ENCODE results near the gene CLDN25. TPM values are rescaled to one million over a fixed set of nuclear protein-coding genes. Genes with fewer than 3 reads are reported as not detected.

CLDN25 gene
- total and polyA plus RNA-seq, 2 donors (not counting 3 experiments of a cell fraction or from before 2014, with no cell fraction given), result not detected

DNA sequence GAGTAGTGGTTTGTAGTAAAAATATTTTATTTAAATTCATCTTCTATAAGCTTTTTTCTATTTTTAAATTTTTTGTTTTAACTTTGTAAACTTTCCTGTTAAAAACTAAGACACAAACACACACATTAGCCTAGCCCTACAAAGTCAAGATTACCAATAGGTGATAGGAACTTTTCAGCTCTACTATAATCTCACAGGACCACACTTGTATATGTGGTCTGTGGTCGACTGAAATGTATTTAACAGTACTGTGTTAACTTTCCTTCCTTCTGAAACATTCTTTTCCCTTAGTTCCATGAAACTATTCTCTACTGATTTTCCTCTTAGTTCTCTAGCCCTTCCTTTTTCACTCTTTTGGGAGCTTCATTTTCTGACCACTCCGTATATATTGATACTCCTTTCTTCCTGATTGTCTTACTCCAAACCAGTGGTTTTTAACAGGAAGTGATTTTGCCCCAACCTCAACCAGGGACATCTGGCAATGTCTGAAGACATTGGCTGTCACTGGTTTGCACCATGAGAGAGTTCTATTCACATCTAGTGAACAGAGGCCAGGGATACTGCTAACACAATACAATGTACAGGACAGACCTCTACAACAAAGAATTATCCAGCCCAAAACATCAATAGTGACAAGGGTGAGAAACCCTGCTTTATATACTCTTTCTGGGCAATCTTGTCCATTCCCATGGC is 14.9 kb upstream of the CLDN25 start:
- H3K9me3 ChIP-seq (replicated peaks; ENCODE audit: control insufficient read depth, insufficient read depth, low read length), result no peaks in the 10 kb centered on the region
- POLR2A ChIA-PET, result no interaction called here

More for the DNA sequence above, 14.9 kb upstream of the CLDN25 start:
- TF ChIP-seq GATA2 (IDR thresholded peaks at IDR 0.05; ENCODE audit: insufficient read depth, insufficient read length, low read depth, low read length), result no peak
- TF ChIP-seq POLR2A (IDR thresholded peaks at IDR 0.05; ENCODE audit: low read depth, low read length), result no peak
- TF ChIP-seq MYC (IDR thresholded peaks at IDR 0.05; ENCODE audit: low read depth, low read length), result no peak
- no peak for TF ChIP-seq JUN (IDR thresholded peaks at IDR 0.05; ENCODE audit: borderline replicate concordance, insufficient read depth, insufficient read length, low read depth)
- no peak for TF ChIP-seq FOS (IDR thresholded peaks at IDR 0.05; ENCODE audit: borderline replicate concordance, insufficient read depth, low read length)
- TF ChIP-seq, protein P1, sequence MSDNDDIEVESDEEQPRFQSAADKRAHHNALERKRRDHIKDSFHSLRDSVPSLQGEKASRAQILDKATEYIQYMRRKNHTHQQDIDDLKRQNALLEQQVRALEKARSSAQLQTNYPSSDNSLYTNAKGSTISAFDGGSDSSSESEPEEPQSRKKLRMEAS (IDR thresholded peaks at IDR 0.05; ENCODE audit: insufficient read depth, insufficient read length), result no peak
- no peak for TF ChIP-seq CTCF (IDR thresholded peaks at IDR 0.05; ENCODE audit: extremely low read depth in 1 of 2, insufficient read depth in 1 of 2, low read depth in 1 of 2, low read length in 2 of 2)
- TF ChIP-seq EZH2 (IDR thresholded peaks at IDR 0.05; ENCODE audit: borderline replicate concordance, low read depth, low read length, severe bottlenecking), result no peak
- no peak for TF ChIP-seq POLR2AphosphoS5 (IDR thresholded peaks at IDR 0.05; ENCODE audit: insufficient read depth, low read depth, low read length)
- H3K4me3 ChIP-seq (replicated peaks in 1 of 3; ENCODE audit: insufficient read depth in 1 of 3, low read depth in 1 of 3, low read length in 3 of 3), result no peak overlapping the region
- peaks cover 0 to 6% of the 10 kb centered on the region in 2 experiments for H3K36me3 ChIP-seq (ENCODE audit: control insufficient read depth in 2 of 2, extremely low read depth in 1 of 2, insufficient read depth in 2 of 2, low read length in 2 of 2)
- no peak overlapping the region for H2AFZ ChIP-seq (ENCODE audit: low read depth, low read length)
- DNase-seq (ENCODE audit: low read depth, low spot score) (no peak), FAIRE-seq (no peak)
- dilution Hi-C loops (cut with MboI; ENCODE audit: extremely low pct_ligation_motif_present, low sequenced_read_pairs), result no loop called here
- H3K4me1 ChIP-seq (ENCODE audit: control insufficient read depth, extremely low read depth, insufficient read depth, low read length), result no peaks in the 10 kb centered on the region
- no peak overlapping the region for H3K27ac ChIP-seq (ENCODE audit: insufficient read depth, low read depth, low read length)
- H3K79me2 ChIP-seq (ENCODE audit: control insufficient read depth, insufficient read depth, low read length), result peaks cover 34% of the 10 kb centered on the region
- CTCF ChIA-PET, result interaction anchor here (1.7 to 1.8 kb wide), 2 partner anchors 9 to 17 kb away, joined by 4 read pairs; partner anchors contain the start of gene ZW10
- H4K20me1 ChIP-seq (replicated peaks; ENCODE audit: control insufficient read depth, extremely low read depth, insufficient read depth, low read length), result peaks cover 2% of the 10 kb centered on the region
- H3K27me3 ChIP-seq (ENCODE audit: control insufficient read depth in 2 of 2, insufficient read depth in 2 of 2, low read length in 2 of 2), result no peaks in the 10 kb centered on the region
- intact Hi-C loops (cut with micrococcal nuclease), result no loop called here
- BruUV-seq (replicated peaks), result no TSS peak
- H3K9ac ChIP-seq (replicated peaks; ENCODE audit: extremely low read depth, insufficient read depth, low read length), result no peak overlapping the region
- H3K9me1 ChIP-seq (replicated peaks; ENCODE audit: control insufficient read depth, extremely low read depth, insufficient read depth, low read length), result no peaks in the 10 kb centered on the region
- no peak overlapping the region for H3K4me2 ChIP-seq (ENCODE audit: insufficient read depth, low read length)

Data from endothelial cell of umbilical vein (primary cell).